ENCODE data around the gene DYNLT1.

Gene DYNLT1

GRCh38 chr6:158607411-158608170, 37.0 kb downstream of the DYNLT1 start:
- no peak for TF ChIP-seq GATA2 (IDR thresholded peaks at IDR 0.05; ENCODE audit: low read depth, low read length)
- no peak for TF ChIP-seq GATA3 (IDR thresholded peaks at IDR 0.05; ENCODE audit: low read depth, low read length)

- no peak for TF ChIP-seq GATA3 (IDR thresholded peaks at IDR 0.05; ENCODE audit: low read depth, low read length)
- no peak for TF ChIP-seq GATA2 (IDR thresholded peaks at IDR 0.05; ENCODE audit: low read depth, low read length)
Measured at GRCh38 chr6:158606935-158607334, 37.6 kb downstream of the DYNLT1 start.

- TF ChIP-seq GATA3 (IDR thresholded peaks at IDR 0.05; ENCODE audit: low read depth, low read length) = no peak
- no peak for TF ChIP-seq GATA2 (IDR thresholded peaks at IDR 0.05; ENCODE audit: low read depth, low read length)
Measured at GRCh38 chr6:158605266-158605878, 39.2 kb downstream of the DYNLT1 start.

GRCh38 chr6:158604048-158604406, 40.5 kb downstream of the DYNLT1 start:
- TF ChIP-seq GATA3 (IDR thresholded peaks at IDR 0.05; ENCODE audit: low read depth, low read length) = no peak
- no peak for TF ChIP-seq GATA2 (IDR thresholded peaks at IDR 0.05; ENCODE audit: low read depth, low read length)

GRCh38 chr6:158603261-158604047, 41.1 kb downstream of the DYNLT1 start:
- TF ChIP-seq GATA3 (IDR thresholded peaks at IDR 0.05; ENCODE audit: low read depth, low read length) (peak; percentile 71), GATA2 (IDR thresholded peaks at IDR 0.05; ENCODE audit: low read depth, low read length) (peak; percentile 44; the same call in 1 of the 2 replicates)

GRCh38 chr6:158599635-158600034, 44.9 kb downstream of the DYNLT1 start:
- no peak for TF ChIP-seq GATA3 (IDR thresholded peaks at IDR 0.05; ENCODE audit: low read depth, low read length)

GRCh38 chr6:158597565-158597964, 47.0 kb downstream of the DYNLT1 start:
- no peak for TF ChIP-seq GATA3 (IDR thresholded peaks at IDR 0.05; ENCODE audit: low read depth, low read length)
- no peak for TF ChIP-seq GATA2 (IDR thresholded peaks at IDR 0.05; ENCODE audit: low read depth, low read length)

GRCh38 chr6:158596861-158597260, 47.7 kb downstream of the DYNLT1 start:
- no peak for TF ChIP-seq GATA3 (IDR thresholded peaks at IDR 0.05; ENCODE audit: low read depth, low read length)
- no peak for TF ChIP-seq GATA2 (IDR thresholded peaks at IDR 0.05; ENCODE audit: low read depth, low read length)

- TF ChIP-seq GATA2 (IDR thresholded peaks at IDR 0.05; ENCODE audit: low read depth, low read length) = no peak
- no peak for TF ChIP-seq GATA3 (IDR thresholded peaks at IDR 0.05; ENCODE audit: low read depth, low read length)
Measured at GRCh38 chr6:158595223-158595622, 49.3 kb downstream of the DYNLT1 start.

- TF ChIP-seq GATA2 (IDR thresholded peaks at IDR 0.05; ENCODE audit: low read depth, low read length) = no peak
- no peak for TF ChIP-seq GATA3 (IDR thresholded peaks at IDR 0.05; ENCODE audit: low read depth, low read length)
Measured at GRCh38 chr6:158593670-158594069, 50.9 kb downstream of the DYNLT1 start.

GRCh38 chr6:158591810-158592209, 52.7 kb downstream of the DYNLT1 start:
- TF ChIP-seq GATA3 (IDR thresholded peaks at IDR 0.05; ENCODE audit: low read depth, low read length) = no peak
- no peak for TF ChIP-seq GATA2 (IDR thresholded peaks at IDR 0.05; ENCODE audit: low read depth, low read length)

- no peak for TF ChIP-seq GATA2 (IDR thresholded peaks at IDR 0.05; ENCODE audit: low read depth, low read length)
- TF ChIP-seq GATA3 (IDR thresholded peaks at IDR 0.05; ENCODE audit: low read depth, low read length) = no peak
Measured at GRCh38 chr6:158591134-158591809, 53.3 kb downstream of the DYNLT1 start.

GRCh38 chr6:158589366-158589765, 55.2 kb downstream of the DYNLT1 start:
- TF ChIP-seq GATA3 (IDR thresholded peaks at IDR 0.05; ENCODE audit: low read depth, low read length) (no peak), GATA2 (IDR thresholded peaks at IDR 0.05; ENCODE audit: low read depth, low read length) (no peak)

GRCh38 chr6:158586652-158587051, 57.9 kb downstream of the DYNLT1 start:
- no peak for TF ChIP-seq GATA2 (IDR thresholded peaks at IDR 0.05; ENCODE audit: low read depth, low read length)
- no peak for TF ChIP-seq GATA3 (IDR thresholded peaks at IDR 0.05; ENCODE audit: low read depth, low read length)

All from SH-SY5Y (cell line).